Common myeloid progenitor, CD34-positive (primary cell): ENCODE results near the gene CIDEB.

Experiments used
- CTCF ChIA-PET: fragments of 350-600 bp; sonication (Branson Sonifier 250); formaldehyde crosslinking; loops from one replicate; lab custom pipeline; 2021; ENCODE audit warnings: antibody characterized with exemption; lab: Charles Lee
- POLR2A ChIA-PET: fragments of 350-600 bp; sonication (Branson Sonifier 250); formaldehyde crosslinking; loops from one replicate; lab custom pipeline; 2021; ENCODE audit warnings: antibody characterized with exemption; lab: Charles Lee
- DNase-seq, 3 donors: peaks; one replicate each; pipeline versions ENCODE4 v3.0.0 to v3.0.0-alpha.2; 2013
- H3K27ac ChIP-seq, 2 experiments: 1 replicate in 1 of 2; 2 replicates in 1 of 2; pipeline ENCODE4 v1.7.0; 2013; ENCODE audit warnings: inconsistent platforms in 2 of 2, low read length in 2 of 2, mild to moderate bottlenecking in 2 of 2, low read depth in 1 of 2, moderate library complexity in 1 of 2; ENCODE audit not compliant: severe bottlenecking in 2 of 2, insufficient read depth in 1 of 2, poor library complexity in 1 of 2
- H3K27me3 ChIP-seq, 5 experiments: replicated peaks in 2 of 5; 1 replicate in 3 of 5; 2 replicates in 2 of 5; pipeline versions ENCODE4 v1.6.1 to v1.7.0; 2013; ENCODE audit warnings: low read length in 4 of 5, mild to moderate bottlenecking in 2 of 5, moderate library complexity in 2 of 5, inconsistent platforms in 1 of 5; ENCODE audit not compliant: insufficient read depth in 5 of 5, control insufficient read depth in 4 of 5
- H3K36me3 ChIP-seq, 4 experiments: 1 replicate in 2 of 4; 2 replicates in 2 of 4; pipeline versions ENCODE4 v1.6.1 to v1.7.0; 2013; ENCODE audit warnings: low read length in 3 of 4, control low read depth in 1 of 4, mild to moderate bottlenecking in 1 of 4; ENCODE audit not compliant: control insufficient read depth in 4 of 4, insufficient read depth in 4 of 4
- H3K4me1 ChIP-seq, 4 experiments: 1 replicate in 3 of 4; 2 replicates in 1 of 4; pipeline versions ENCODE4 v1.6.1 to v1.7.1; 2013; ENCODE audit warnings: low read length in 3 of 4, mild to moderate bottlenecking in 3 of 4, control low read depth in 1 of 4, inconsistent platforms in 1 of 4, moderate library complexity in 1 of 4; ENCODE audit not compliant: control insufficient read depth in 4 of 4, insufficient read depth in 4 of 4; ENCODE audit errors: control extremely low read depth in 1 of 4
- H3K4me3 ChIP-seq, 7 experiments: 1 replicate in 4 of 7; 2 replicates in 3 of 7; pipeline versions ENCODE4 v1.5.1 to v1.7.0; 2013; ENCODE audit warnings: mild to moderate bottlenecking in 7 of 7, low read length in 6 of 7, moderate library complexity in 6 of 7, inconsistent platforms in 2 of 7, low read depth in 2 of 7, control low read depth in 1 of 7; ENCODE audit not compliant: insufficient read depth in 4 of 7, control insufficient read depth in 1 of 7; ENCODE audit errors: extremely low read depth in 1 of 7
- H3K9me3 ChIP-seq, 5 experiments: 1 replicate in 4 of 5; 2 replicates in 1 of 5; pipeline versions ENCODE4 v1.6.1 to v1.7.1; 2013; ENCODE audit warnings: low read length in 4 of 5, mild to moderate bottlenecking in 2 of 5, inconsistent platforms in 1 of 5, low read depth in 1 of 5, moderate library complexity in 1 of 5; ENCODE audit not compliant: control insufficient read depth in 4 of 5, insufficient read depth in 2 of 5; ENCODE audit errors: control extremely low read depth in 1 of 5
- WGBS: methylation state at CpG from one replicate; pipeline ENCODE4 v1.1.5; 2013; ENCODE audit not compliant: insufficient coverage; 5-methylcytosine and 5-hydroxymethylcytosine counted together

CIDEB gene

GRCh38 chr14:24262821-24263733, 44.7 kb downstream of the CIDEB start, which contains the start of gene TGM1:
TSS of gene TGM1 (minus strand) at chr14:24263177. CDS start at chr14:24262352, 825 bp downstream.
- ChIA-PET CTCF (interaction anchor here (1.2 to 1.9 kb wide), 6 partner anchors 8 to 45 kb away, joined by 3 to 11 read pairs (median 4); partner anchors contain the start of gene CIDEB), POLR2A (interaction anchor here (1.6 kb wide), 1 partner anchor 8 kb away, joined by 4 read pairs; the partner anchor contains the start of gene RABGGTA)
- Histone ChIP-seq H3K4me3 (no peak within 1 kb of the TSS), H3K4me1 (no peaks in the 10 kb centered on the region), H3K36me3 (peaks cover 0 to 26% (median 15%) of the 10 kb centered on the region in 4 experiments), H3K27me3 (no peaks in the 10 kb centered on the region), H3K27ac (no peak within 1 kb of the TSS), H3K9me3 (no peaks in the 10 kb centered on the region)
- DNase-seq, result no peak
- 95% methylated on average over 12 of the region's 14 CpGs for WGBS

GRCh38 chr14:24261969-24262327, 45.8 kb downstream of the CIDEB start:
- Histone ChIP-seq H3K27me3 (no peaks in the 10 kb centered on the region), H3K27ac (no peak overlapping the region), H3K4me3 (no peak overlapping the region), H3K9me3 (no peaks in the 10 kb centered on the region), H3K36me3 (peaks cover 0 to 16% (median 10%) of the 10 kb centered on the region in 4 experiments), H3K4me1 (no peaks in the 10 kb centered on the region)
- 97% methylated on average over 19 of the region's 19 CpGs for WGBS
- ChIA-PET CTCF (interaction anchor here (1.4 to 1.9 kb wide), 3 partner anchors 9 to 35 kb away, joined by 3 to 11 read pairs (median 5); no protein-coding TSS in a partner anchor), POLR2A (interaction anchor here (1.6 kb wide), 1 partner anchor 9 kb away, joined by 4 read pairs; the partner anchor contains the start of gene RABGGTA)
- no peak for DNase-seq

- no peaks in the 10 kb centered on the region for H3K27me3 ChIP-seq
- CTCF ChIA-PET, result interaction anchor here (1.4 to 1.9 kb wide), 3 partner anchors 9 to 36 kb away, joined by 3 to 11 read pairs (median 5); no protein-coding TSS in a partner anchor
- no peak overlapping the region for H3K4me3 ChIP-seq
- no peak overlapping the region for H3K27ac ChIP-seq
- no peaks in the 10 kb centered on the region for H3K9me3 ChIP-seq
- H3K4me1 ChIP-seq, result no peaks in the 10 kb centered on the region
- peaks cover 0 to 10% (median 8%) of the 10 kb centered on the region in 4 experiments for H3K36me3 ChIP-seq
- POLR2A ChIA-PET, result interaction anchor here (1.6 kb wide), 1 partner anchor 9 kb away, joined by 4 read pairs; the partner anchor contains the start of gene RABGGTA
- WGBS, result 93% methylated on average over 17 of the region's 20 CpGs
- no peak for DNase-seq
Observed at GRCh38 chr14:24261256-24261968, 46.4 kb downstream of the CIDEB start.

- H3K4me1 ChIP-seq, result no peaks in the 10 kb centered on the region
- WGBS, result 100% methylated on average over 3 of the region's 4 CpGs
- no peaks in the 10 kb centered on the region for H3K9me3 ChIP-seq
- no peak for DNase-seq
- no peak overlapping the region for H3K4me3 ChIP-seq
- no peaks in the 10 kb centered on the region for H3K27me3 ChIP-seq
- peaks cover 0 to 6% (median 4%) of the 10 kb centered on the region in 4 experiments for H3K36me3 ChIP-seq
- ChIA-PET POLR2A (no interaction called here), CTCF (no interaction called here)
- H3K27ac ChIP-seq, result no peak overlapping the region
Observed at GRCh38 chr14:24260780-24261157, 47.0 kb downstream of the CIDEB start.

- no peak overlapping the region for H3K27ac ChIP-seq
- POLR2A ChIA-PET, result no interaction called here
- 97% methylated on average over 14 of the region's 16 CpGs for WGBS
- CTCF ChIA-PET, result no interaction called here
- H3K4me1 ChIP-seq, result no peaks in the 10 kb centered on the region
- no peak for DNase-seq
- H3K9me3 ChIP-seq, result no peaks in the 10 kb centered on the region
- peaks cover 0 to 3% (median under 1%) of the 10 kb centered on the region in 4 experiments for H3K36me3 ChIP-seq
- H3K4me3 ChIP-seq, result no peak overlapping the region
- H3K27me3 ChIP-seq, result no peaks in the 10 kb centered on the region
Observed at GRCh38 chr14:24260026-24260779, 47.6 kb downstream of the CIDEB start.

- WGBS, result 97% methylated on average over 10 of the region's 16 CpGs
- POLR2A ChIA-PET, result no interaction called here
- Histone ChIP-seq H3K4me1 (no peaks in the 10 kb centered on the region), H3K27me3 (no peaks in the 10 kb centered on the region), H3K27ac (no peak overlapping the region), H3K9me3 (no peaks in the 10 kb centered on the region), H3K4me3 (no peak overlapping the region), H3K36me3 (peaks cover 0 to 4% (median 0%) of the 10 kb centered on the region in 4 experiments)
- CTCF ChIA-PET, result no interaction called here
- no peak for DNase-seq
Observed at GRCh38 chr14:24259282-24260025, 48.3 kb downstream of the CIDEB start.
